ENCODE measurements around the gene PKD2. TPM values are rescaled to one million over a fixed set of nuclear protein-coding genes. Genes with fewer than 3 reads are reported as not detected.
A peak's percentile ranks its signal among the peaks of the same experiment; 100 is the strongest.

The PKD2 gene
- total and polyA plus RNA-seq, 12 donors: 19.2 to 74.1 (median 38.9) TPM

GRCh38 chr4:88009871-88010270, 2.4 kb downstream of the PKD2 start:
- Histone ChIP-seq H3K27me3 (no peaks in the 10 kb centered on the region), H3K36me3 (replicated peaks in 1 of 2) (no peaks in the 10 kb centered on the region), H3K4me1 (replicated peaks in 1 of 2) (peaks cover 13 to 49% of the 10 kb centered on the region in 2 donors), H3K4me3 (peak overlapping the region in 1 of 4 donors; percentile 97), H3K27ac (no peak overlapping the region), H3K9me3 (replicated peaks in 1 of 3) (no peaks in the 10 kb centered on the region)
- WGBS, 4 donors: 77 to 82% (median 78%) methylated on average over 5 of the region's 5 CpGs
- intact Hi-C loops (cut with DNase I): no loop called here
- TF ChIP-seq POLR2A (IDR thresholded peaks at IDR 0.05) (no peak), CTCF (IDR thresholded peaks at IDR 0.05) (no peak)
- DNase-seq: no peak

DNA sequence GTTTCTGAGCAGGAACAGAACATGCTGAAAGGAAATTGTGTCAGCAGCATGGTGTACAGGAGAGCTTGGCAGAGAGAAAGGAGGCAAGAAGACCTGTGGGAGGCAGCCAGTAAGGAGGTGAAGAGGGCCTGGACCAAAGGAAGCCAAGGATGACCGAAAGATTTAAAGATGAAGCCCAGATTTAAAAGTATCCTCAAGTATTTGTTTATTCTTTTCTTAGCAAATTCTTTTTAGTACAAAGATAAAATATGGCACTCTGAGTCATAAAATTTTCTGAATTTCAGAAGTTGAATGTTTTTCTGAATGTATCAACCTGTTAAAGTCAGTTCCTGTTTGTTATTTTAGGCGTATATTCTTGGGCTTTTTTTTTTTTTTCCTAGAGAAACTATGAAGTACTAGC, 3.5 kb downstream of the PKD2 start:
- intact Hi-C loops (cut with DNase I): no loop called here
- no peak for DNase-seq

DNA sequence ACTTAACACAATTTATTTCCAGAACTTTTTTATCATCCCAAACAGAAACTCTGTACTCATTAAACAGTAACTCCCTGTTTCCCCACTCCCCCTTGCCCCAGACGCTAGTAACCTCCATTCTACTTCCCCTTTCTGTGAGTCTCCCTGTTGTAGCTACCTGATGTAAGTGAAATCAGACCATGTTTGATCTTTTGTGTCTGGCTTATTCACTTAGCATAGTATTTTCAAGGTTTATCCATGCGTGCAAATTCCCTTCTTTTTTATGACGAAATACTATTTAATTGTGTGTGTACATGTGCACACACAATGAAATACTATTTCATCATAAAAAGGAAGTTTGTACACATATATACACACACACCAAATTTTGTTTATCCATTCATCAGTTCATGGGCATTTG, 5.2 kb downstream of the PKD2 start:
- no peaks in the 10 kb centered on the region for H3K9me3 ChIP-seq (replicated peaks in 1 of 3)
- H3K27me3 ChIP-seq: no peaks in the 10 kb centered on the region
- 71 to 87% (median 79%) methylated on average over 3 of the region's 3 CpGs for WGBS, 4 donors
- H3K4me3 ChIP-seq: no peak overlapping the region
- TF ChIP-seq CTCF (IDR thresholded peaks at IDR 0.05) (no peak), POLR2A (IDR thresholded peaks at IDR 0.05) (no peak)
- peaks cover 20 to 48% of the 10 kb centered on the region in 2 donors for H3K4me1 ChIP-seq (replicated peaks in 1 of 2)
- H3K27ac ChIP-seq: no peak overlapping the region
- H3K36me3 ChIP-seq (replicated peaks in 1 of 2): no peaks in the 10 kb centered on the region
- DNase-seq: no peak
- intact Hi-C loops (cut with DNase I): no loop called here

More for the DNA sequence above, 3.5 kb downstream of the PKD2 start:
- H3K4me1 ChIP-seq (replicated peaks in 1 of 2): peaks cover 14 to 49% of the 10 kb centered on the region in 2 donors
- TF ChIP-seq POLR2A (IDR thresholded peaks at IDR 0.05) (no peak), CTCF (IDR thresholded peaks at IDR 0.05) (no peak)
- H3K36me3 ChIP-seq (replicated peaks in 1 of 2): no peaks in the 10 kb centered on the region
- H3K27me3 ChIP-seq: no peaks in the 10 kb centered on the region
- WGBS, 4 donors: 39 to 53% (median 48%) methylated on average over 2 of the region's 2 CpGs
- no peak overlapping the region for H3K27ac ChIP-seq
- peak overlapping the region in 1 of 4 donors; percentile 2 for H3K4me3 ChIP-seq
- no peaks in the 10 kb centered on the region for H3K9me3 ChIP-seq (replicated peaks in 1 of 3)

- intact Hi-C loops (cut with DNase I): no loop called here
- Histone ChIP-seq H3K27ac (no peak overlapping the region), H3K36me3 (replicated peaks in 1 of 2) (no peaks in the 10 kb centered on the region), H3K27me3 (no peaks in the 10 kb centered on the region), H3K4me3 (no peak overlapping the region), H3K9me3 (replicated peaks in 1 of 3) (no peaks in the 10 kb centered on the region), H3K4me1 (replicated peaks in 1 of 2) (peaks cover 28 to 59% of the 10 kb centered on the region in 2 donors)
- TF ChIP-seq CTCF (IDR thresholded peaks at IDR 0.05) (no peak), POLR2A (IDR thresholded peaks at IDR 0.05) (no peak)
- DNase-seq: no peak
- 94 to 100% (median 98%) methylated on average over 3 of the region's 3 CpGs for WGBS, 4 donors
Observed at GRCh38 chr4:88014386-88014905, 7.0 kb downstream of the PKD2 start.

Measured in adrenal gland (tissue), 12 donors.